Stimulated activated CD4-positive, alpha-beta T cell treated with anti-CD3 and anti-CD28 coated beads, TNF-alpha, amount 100 ng/mL, for 1 hour (primary cell): ENCODE results near the gene JPT2.

Source experiments
- DNase-seq, 3 donors: peaks; one replicate each; pipeline ENCODE4 v3.0.0-alpha.2; 2020; ENCODE audit warnings: low read depth in 3 of 3, low spot score in 1 of 3

JPT2 gene, protein sequence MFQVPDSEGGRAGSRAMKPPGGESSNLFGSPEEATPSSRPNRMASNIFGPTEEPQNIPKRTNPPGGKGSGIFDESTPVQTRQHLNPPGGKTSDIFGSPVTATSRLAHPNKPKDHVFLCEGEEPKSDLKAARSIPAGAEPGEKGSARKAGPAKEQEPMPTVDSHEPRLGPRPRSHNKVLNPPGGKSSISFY

DNA sequence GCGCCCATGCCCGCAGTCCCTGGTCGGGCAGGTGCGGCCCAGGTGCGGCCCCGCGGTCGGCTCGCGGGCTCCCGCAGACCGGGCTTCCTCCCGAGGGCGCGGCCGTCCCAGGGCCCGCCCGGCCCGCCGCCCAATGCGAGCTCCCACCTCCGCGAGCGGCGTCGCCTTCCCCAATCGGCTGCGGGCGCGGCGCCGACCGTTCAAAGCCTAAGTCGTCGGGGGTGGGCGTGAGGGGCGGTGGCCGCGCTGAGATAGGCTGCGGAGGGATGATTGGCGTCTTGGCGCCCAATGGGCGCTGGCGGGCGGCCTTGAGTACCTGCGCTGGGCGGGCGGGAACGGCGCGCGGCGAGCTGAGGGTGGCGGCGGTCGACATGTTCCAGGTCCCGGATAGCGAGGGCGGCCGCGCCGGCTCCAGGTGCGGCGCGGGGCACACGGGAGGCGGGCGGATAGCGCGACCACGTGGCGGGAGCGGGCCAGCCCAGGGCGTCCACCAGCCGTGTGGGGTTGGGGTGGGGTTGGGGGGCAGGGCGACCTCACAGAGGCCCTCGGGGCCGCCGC lies at the start of gene JPT2:
TSS of gene JPT2 (plus strand) at position 338 of the 558 bp plus-strand sequence. CDS start at position 372, 34 bp downstream.
- DNase-seq = peak; percentile 86 to 91 (median 91)

DNA sequence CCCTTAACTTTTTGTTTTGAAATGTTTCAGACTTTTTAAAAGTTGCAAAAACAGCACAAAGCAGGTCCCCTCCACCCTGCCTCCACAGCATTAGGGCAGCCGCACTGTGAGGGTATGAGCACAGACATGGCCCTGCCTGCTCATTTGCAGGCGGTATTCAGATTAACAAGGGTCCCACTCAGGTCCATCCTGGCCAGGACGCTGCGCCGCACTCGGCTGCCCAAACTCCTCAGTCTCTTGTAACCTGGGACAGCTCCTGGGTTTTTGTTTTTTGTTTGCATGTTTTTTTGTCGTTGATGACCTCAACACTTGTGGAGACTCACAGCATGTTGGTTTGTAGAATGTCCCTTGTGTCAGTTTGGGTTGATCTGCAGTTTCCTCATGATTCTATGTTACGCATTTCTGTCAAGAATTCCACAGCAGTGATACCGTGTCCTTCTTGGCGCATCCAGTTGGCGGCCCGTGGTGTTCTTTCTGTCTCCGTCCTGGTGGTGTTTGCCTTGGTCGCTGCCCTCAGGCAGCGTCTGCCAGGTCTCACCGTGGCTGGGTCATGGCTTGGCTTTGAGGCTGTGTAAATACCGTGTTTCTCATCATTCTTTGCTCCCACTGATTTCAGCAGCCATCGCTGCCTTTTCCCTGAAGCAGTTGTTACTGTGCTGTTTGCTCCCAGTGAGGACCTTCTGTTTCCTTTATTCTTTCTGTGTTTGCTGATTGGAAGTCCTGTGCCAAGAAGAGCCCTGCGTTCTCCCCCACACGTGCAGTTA lies 47.4 kb upstream of the JPT2 start:
- no peak for DNase-seq

DNA sequence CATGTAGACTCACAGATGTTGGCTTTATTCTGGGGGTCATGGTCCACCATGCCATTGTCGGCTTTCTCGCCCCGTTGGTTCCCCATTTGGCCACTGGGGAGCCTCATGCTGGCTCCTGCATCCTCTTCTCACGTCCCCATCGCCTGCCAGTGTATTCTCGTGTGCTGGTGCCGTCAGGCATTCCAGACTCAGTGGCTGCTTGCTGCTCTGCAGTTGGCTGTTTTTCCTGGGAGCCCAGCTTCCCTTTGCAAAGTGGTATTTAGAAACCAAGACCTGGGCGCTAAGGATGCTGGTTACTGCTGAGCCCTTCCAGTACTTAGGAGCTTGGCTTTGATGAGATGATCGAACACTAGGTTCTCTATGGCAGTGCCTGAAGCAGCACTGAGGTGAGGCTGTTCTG lies 46.8 kb upstream of the JPT2 start:
- DNase-seq = no peak

DNA sequence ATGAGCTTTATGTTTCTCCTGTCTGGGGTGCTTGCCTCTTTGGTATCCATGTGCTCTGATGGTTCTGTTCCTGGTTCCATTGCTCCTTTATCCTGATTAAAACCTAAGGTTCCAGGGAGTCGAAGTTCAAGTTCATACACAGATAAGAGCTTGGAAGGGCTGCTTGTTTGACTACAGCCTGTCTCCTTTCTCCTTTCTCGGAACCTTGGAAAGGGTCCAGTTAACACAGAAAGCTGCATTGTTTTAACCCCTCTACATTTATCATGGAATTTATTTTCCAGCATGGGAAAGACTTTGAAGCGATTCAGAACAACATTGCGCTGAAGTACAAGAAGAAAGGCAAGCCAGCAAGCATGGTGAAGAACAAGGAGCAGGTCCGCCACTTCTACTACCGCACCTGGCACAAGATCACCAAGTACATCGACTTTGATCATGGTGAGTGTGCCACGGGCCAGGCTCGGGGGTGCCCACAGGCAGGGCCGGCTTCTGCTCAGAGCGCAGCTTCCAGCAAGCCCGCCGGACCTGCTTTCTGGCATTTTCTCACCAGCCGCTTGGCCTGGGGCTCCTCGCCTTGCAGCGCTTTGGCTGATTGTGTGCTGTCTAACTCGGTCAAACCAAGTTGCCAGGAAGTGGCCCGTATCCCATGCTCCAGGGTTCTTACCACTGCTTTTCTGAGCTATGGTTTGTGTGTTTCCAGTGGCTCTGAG lies 46.0 kb upstream of the JPT2 start:
- DNase-seq = no peak

DNA sequence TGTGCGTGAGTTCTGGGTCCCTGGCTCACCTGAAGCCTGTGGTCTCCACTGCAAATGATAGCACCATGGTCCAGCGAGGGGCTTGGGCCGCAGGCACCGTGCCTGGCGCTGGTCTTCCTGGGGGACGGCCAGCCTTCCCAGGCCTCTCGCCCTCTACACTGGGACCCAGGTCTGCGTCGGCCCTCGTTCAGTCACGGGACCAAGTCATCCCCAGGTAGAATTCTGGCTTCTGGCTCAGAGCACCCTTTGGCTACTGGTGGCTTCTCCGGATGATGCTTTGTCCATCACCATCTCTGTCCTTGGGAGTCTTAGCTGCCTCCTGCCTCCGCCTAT lies 45.5 kb upstream of the JPT2 start:
- DNase-seq = no peak

DNA sequence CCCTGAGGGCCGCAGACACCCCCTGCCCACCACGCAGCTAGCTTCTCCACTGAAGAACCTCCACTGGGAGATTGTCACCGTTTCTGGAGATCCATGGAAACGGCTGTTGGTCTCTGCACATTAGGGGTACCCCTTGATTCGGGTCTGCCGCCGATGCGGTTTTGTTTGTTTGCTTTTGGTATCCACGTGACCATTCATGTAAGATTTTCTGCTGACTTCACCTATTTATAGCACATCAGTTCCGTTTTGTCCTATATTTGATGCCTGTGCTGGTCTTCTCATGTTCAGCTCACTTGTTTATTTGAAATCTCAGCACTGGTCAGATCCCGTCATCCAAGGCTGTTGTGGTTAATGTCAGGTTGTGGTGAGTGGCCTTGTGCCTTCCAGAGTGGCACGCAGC lies 44.8 kb upstream of the JPT2 start:
- DNase-seq = no peak

DNA sequence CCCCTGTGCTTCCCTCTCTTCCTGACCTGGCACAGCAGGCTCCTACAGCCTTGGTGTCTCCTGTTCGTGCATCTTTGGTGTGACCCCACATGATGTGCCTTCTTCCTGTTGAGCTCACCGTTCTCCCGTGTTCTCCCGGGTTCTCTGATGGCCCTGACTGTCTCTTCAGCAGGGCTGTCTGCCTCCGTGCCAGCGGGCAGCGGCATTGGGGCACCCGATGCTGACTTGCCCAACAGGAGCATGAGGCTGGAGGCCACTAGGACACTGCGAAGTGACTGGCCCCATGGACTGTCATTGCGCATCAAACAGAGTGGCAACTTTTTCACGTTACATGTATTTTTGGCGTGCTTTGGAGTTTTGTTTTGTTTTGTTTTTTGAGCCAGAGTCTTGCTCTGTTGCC lies 43.5 kb upstream of the JPT2 start:
- DNase-seq = no peak

DNA sequence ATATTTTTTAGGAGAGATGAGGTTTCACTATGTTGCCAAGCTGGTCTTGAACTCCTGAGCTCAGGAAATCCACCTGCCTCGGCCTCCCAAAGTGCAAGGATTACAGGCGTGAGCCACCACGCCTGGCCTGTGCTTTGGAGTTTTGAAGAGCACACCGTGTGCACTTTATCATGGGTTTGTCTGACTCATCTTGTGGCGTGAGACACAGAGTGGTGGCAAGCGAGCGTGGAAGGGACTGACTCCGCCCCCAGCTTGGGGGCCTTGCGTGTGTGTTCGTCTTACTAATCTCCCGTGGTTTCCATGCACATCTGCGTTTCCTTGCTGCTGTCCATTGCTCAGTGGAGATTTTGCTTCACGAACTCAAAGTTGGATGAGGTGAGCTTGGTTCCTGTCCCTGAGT lies 43.0 kb upstream of the JPT2 start:
- DNase-seq = no peak

DNA sequence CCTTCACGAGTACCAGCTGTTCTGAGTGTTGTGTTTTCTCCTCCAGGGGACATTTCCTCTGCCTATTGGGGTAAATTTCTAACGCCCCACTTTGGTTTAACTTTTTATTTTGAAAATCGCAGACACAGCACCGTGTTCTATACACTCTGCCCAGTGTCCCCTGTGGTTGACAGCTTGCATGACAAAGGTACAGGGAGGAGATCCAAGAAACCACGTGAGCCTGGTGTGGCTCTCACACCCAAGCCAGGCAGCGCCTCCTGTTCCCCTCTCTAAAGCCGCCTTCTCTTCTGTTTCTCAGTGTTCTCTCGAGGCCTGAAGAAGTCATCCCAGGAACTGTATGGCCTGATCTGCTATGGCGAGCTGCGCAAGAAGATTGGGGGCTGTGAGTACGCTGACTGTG lies 40.6 kb upstream of the JPT2 start:
- no peak for DNase-seq

DNA sequence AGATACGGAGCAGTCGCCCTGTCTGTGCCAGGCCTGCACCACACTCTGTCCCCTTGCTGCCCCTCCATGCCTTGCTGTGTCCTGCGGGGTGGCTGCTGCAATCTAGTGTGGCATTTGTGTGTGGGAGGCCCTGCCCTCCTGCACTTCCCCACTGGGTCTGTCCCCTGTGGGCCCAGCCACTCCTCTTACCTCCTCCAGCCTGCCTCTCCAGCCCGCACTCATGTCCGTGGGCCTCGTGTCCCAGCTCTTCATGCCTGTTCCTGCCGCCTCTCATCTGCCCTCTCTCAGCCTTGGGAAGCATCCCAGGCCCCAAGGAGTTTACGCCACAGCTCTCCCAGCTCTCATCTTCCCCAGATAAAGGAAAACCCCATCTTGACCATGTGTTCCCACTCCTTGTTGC lies 39.3 kb upstream of the JPT2 start:
- no peak for DNase-seq

DNA sequence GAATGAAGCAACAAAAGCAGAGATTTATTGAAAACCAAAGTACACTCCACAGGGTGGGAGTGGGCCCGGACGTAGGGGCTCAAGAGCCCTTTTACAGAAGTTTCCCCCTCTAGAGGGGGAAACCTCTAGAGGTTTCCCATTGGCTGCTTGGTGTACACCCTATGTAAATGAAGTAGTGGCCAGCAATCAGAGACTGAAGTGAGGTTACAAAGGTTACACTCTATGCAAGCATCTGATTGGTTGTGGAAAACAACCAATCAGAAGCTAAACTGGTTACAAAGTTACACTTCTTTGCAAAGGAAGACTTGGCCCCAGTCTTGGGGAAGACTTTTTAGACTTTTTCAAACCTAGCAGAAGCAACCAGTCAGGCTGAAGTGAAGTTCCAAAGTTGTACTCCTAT lies 38.8 kb upstream of the JPT2 start:
- DNase-seq = no peak

DNA sequence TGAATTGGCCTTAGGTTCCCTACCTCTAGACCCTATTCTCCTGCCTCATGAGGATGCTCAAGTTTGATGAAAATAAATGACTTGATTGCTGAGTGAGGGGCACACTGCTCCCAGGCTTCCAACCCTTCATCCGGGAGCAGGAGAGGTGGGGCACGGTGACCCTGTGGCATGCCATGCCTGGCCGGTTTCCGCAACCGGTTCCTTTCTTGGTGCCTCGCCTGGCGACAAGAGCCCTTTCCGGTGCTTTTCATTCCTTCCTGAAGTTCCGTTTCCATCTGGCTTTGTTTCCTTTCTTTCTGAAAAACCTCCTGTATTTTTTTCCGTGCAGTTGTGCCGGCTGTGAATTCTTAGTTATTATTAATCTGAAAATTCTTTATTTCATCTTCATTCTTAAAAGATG lies 38.2 kb upstream of the JPT2 start:
- DNase-seq = no peak

DNA sequence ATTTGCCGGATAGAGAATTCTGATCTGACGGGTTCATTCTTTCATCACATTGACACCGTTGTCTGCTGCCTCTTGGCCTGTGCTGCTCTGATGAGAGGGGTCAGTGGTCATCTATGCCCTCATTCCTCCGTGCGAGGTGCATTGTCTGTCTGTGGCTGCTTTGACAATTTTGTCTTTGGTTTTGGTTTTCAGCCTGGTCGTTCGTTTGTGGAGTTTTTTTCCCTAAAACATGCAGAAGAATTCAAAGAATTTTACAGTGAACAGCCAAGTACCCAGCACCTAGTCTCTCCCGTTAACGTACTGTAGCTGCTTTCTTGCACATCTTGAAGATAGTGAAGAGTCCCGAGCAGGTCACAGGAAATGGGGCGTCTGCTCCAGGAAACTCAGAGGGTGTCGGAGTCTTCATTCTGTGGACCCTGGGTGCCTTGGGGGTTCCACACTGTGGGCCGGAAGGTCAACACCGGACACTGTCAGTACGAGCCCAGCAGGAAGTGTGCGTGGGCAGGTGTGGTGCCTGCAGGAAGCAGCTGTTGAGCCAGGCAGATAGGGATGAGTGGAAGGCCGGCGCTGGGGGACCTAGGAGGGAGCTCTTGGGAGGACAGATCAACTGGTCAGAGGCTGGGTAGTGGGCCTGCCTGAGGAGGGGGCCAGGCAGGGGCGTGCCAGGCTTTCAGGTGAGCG lies 37.7 kb upstream of the JPT2 start:
- DNase-seq = no peak

DNA sequence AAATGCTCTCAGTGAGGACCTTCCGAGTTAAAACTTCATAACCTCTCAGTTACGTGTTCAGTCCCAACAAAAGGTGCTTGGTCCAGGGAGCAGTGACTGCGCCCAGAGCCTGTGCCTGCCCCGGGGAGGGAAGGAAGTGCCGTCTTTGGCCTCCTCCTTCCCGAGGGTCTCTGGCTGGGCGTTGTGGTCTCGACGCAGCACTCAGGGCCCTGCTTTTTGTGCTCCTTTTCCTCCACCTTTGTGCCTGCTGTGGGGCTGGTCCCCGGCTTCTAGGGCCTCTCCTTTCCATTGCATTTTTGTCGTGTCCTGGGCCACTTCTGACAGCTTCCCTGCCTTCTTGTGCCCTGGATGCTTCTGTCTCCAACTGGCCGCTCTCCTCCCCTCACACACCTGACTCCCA lies 36.8 kb upstream of the JPT2 start:
- DNase-seq = no peak

DNA sequence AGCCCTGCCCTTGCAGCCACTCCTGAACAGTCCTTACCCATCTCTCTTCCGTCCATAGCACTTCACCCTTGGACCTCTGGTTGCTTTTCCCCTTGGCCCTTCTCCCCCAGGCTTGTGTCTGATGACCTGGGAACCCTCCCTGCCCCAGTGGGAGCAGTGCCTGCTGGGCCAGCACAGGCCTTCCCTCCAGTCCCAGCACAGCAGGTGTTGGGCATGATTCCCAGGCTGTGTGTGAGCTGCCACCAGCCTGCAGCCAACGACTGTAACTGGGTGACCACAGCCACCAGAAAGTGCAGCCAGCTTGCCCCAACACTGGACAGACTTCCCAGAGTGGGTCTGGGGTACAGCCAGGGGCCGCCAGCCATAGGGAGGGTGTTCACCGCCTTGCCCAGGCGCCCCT lies 35.9 kb upstream of the JPT2 start:
- no peak for DNase-seq

DNA sequence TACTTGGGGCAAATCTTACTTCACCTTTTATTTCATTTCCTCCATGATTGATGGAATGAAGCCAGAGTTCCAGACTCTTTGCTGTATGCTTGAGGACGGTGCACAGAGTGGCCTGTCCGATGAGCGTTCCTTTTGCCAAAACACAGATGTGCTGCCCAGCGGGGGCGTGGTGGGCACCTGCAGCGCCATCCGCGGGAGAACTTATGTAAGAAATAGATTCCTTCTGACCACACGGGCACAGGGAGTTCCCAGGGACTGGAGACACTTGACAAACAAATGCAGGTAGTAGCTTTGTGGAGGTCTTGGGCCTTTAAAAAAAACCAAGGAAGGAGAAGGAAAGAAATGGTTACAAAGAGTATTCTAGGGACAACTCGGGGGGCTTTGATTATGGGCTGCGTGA lies 35.3 kb upstream of the JPT2 start:
- DNase-seq = no peak

DNA sequence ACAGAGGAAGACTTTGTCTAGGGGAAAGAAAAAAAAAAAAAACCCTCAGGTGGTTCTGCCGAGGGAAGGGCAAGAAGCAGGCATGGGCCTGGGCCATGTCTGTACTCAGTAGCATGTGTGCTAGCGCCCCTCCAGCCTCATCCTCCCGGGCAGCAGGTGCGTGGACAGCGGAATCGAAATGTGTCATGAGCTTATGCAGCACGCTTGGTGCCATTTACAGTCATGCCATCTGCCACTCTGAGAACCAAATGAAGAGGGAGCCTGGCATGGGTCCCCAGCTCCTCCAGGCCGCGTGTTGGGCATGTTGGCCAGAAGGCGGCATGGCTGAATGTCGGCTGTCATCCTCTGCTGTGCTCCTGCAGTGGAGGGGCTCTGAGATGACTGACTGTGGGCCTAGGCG lies 34.6 kb upstream of the JPT2 start:
- no peak for DNase-seq

DNA sequence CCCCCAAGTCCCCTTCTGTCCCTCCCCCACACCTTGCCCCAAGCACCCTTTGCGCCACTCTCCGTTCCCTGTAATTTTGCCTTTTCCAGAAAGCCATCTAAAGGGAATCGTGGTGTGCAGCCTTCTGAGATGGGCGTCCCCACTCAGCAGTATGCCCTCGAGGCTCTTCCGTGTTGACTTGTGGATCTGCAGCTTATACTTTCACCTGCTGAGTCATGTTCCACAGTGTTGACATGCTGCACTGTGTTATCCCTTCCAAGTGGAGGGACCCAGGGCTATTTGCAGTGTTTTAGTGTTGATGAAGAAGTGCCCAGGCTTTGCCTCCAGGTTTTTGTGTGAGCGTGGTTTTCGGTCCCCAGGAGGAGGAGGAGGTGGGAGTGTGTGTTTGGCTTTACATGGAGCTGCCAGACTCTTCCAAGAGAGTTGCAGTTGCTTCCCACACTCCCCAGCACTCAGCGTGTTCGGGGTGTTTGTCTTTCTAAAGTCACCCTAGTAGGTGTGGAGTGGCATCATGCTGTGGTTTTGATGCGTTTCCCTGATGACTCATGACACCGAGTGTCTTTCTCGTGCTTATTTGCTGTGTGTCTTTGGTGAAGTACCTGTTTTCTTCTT lies 32.1 kb upstream of the JPT2 start:
- peak in 2 of 3 donors; percentile 4 to 11 for DNase-seq

DNA sequence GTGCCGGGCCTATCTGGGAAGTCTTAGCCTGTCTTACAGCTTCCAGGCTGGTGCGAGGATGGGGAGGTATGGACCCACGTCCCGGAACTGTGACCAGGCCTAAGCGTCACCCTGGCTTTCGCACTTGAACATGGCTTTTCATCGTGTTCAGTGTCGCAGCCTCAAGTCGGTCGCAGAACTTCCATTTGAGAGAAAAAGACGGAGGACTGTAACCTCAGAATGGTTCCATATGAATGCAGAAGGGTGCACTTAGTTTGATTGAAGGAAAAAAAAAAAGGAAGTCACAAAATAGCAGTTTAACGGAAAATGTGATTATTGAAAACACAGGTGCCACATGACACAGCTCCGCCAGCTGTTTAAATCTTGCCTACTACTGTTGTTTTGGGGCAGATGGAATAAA lies 30.2 kb upstream of the JPT2 start:
- DNase-seq = no peak

DNA sequence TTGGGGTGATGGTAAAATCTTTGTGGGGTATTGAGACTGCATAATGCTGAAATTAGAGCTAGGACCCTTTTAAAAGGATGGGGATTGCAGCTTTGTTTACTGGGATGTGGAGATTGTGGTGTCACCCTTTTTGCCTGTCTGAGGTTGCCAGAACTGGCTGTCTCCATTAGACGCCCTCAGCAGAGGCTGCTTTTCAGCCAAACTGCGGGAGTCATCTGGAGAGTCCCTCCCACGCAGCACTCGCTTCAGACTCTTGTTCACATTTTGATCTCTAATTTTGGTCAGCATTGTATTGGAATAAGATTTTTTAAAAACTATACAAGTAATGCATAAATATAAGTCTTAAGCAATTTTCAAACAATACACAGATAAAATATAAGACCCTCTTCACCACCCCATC lies 27.9 kb upstream of the JPT2 start:
- DNase-seq = no peak
